AG09309 (cell line): ENCODE measurements around the gene LIME1.

Experiments
- DNase-seq: peaks from one replicate; pipeline ENCODE4 v3.0.0-alpha.2; 2010; ENCODE audit warnings: low read depth
- H3K4me3 ChIP-seq: 2 replicates; pipeline ENCODE4 v1.5.1; 2011; ENCODE audit warnings: mild to moderate bottlenecking, low read depth, low read length, moderate library complexity; ENCODE audit not compliant: control insufficient read depth
- CTCF ChIP-seq: IDR thresholded peaks from 2 replicates; pipeline ENCODE4 v1.5.1; 2011; ENCODE audit warnings: mild to moderate bottlenecking, low read depth, low read length, inconsistent platforms; ENCODE audit not compliant: insufficient read depth, control insufficient read depth; ENCODE audit errors: missing control alignments

The LIME1 gene

GRCh38 chr20:63785691-63786131 lies 49.2 kb downstream of the LIME1 start:
- no peak overlapping the region for H3K4me3 ChIP-seq
- no peak for TF ChIP-seq CTCF
- DNase-seq = no peak

- H3K4me3 ChIP-seq = no peak overlapping the region
- no peak for DNase-seq
- no peak for TF ChIP-seq CTCF
Observed at GRCh38 chr20:63787302-63787701, 50.8 kb downstream of the LIME1 start.

- H3K4me3 ChIP-seq = no peak overlapping the region
- no peak for DNase-seq
- TF ChIP-seq CTCF = no peak
Observed at GRCh38 chr20:63787749-63788148, 51.3 kb downstream of the LIME1 start.
